ENCODE results near the gene ADORA2B. TPM values are rescaled to one million over a fixed set of nuclear protein-coding genes. Genes with fewer than 3 reads are reported as not detected.
"Not testable (repeated sequence)": the region's sequence is repeated elsewhere in the genome, so short reads cannot be mapped to it uniquely, and the experiment has no call there.

Gene ADORA2B
- polyA plus RNA-seq, 12 donors = 1.9 to 8.4 (median 4.3) TPM; not detected in 2

DNA sequence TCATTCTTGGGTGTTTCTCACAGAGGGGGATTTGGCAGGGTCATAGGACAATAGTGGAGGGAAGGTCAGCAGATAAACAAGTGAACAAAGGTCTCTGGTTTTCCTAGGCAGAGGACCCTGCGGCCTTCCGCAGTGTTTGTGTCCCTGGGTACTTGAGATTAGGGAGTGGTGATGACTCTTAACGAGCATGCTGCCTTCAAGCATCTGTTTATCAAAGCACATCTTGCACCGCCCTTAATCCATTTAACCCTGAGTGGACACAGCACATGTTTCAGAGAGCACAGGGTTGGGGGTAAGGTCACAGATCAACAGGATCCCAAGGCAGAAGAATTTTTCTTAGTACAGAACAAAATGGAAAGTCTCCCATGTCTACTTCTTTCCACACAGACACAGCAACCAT, 34.1 kb downstream of the ADORA2B start:
- not testable (repeated sequence) for DNase-seq

DNA sequence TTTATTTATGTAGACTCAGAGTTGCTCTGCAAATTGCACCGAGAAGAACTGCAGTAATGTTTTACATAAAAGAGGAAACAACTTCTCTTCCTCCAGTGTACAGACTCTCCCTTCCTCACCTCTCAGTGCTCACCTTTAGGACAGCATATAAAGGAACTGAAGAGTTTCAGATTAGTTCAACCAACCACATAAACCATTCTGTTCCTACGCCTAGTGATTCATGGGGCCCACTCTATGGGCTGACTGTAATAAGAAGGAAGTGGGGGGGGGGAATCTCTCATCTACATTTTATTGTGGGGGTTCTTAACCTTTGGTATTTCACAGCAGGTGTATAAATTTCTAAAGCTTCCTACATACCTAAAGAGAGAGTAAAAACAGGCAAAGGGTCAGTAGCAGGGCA, 36.3 kb downstream of the ADORA2B start:
- no peak for DNase-seq

DNA sequence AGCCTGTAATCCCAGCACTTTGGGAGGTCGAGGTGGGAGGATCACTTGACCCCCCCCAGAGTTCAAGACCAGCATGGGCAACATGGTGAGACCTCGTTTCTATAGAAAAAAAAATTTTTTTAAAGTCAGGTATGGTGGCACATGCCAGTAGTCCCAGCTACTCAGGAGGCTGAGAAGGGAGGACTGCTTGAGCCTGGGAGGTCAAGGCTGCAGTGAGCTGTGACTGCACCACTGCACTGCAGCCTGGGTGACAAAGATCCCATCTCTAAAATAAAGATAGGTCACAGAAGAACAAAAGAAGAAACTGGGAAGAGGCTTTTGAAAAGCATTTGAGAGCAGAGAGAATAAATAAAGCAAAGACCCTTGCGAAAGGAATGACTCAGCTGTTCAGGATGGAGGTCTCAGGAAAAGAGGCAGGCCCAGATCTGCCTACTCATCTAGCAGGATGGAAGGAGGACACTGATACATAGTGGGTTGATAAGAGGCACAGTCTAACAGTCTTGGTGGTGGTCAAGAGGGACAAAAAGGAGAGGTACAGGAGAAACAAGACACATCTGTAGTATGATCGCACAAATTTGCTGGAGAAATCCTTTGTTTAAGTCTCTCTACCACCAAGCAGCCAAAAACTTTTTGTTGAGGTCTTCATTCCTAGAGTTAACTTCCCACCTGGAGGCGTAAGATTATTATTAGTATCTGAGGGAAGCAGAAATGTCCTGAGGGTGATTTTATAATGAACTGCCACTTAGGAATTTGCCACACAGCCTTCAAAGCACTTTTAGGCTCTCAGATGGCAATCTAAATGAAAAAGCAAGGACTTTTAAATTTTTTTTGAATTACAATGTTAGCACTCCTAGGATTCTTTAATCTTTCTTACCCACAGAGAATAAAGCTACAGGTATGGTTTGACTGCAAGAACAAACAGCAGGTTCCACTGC, 37.0 kb downstream of the ADORA2B start:
- DNase-seq = no peak

DNA sequence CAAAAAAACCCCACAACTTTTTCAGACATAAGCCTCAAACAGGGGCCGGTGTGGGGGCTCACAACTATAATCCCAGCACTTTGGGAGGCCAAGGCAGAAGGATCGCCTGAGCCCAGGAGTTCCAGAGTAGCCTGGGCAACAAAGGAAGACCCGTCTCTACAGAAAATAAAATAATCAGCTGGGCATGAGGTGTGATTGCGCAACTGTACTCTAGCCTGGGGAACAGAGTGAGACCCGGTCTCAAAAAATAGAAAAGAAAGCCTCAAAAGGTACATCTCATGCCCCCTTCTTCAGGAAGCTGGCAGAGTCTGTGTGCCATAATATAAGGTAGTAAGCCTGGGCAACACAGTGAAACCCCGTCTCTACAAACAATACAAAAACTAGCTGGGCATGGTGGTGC, 51.4 kb downstream of the ADORA2B start:
- DNase-seq = no peak

DNA sequence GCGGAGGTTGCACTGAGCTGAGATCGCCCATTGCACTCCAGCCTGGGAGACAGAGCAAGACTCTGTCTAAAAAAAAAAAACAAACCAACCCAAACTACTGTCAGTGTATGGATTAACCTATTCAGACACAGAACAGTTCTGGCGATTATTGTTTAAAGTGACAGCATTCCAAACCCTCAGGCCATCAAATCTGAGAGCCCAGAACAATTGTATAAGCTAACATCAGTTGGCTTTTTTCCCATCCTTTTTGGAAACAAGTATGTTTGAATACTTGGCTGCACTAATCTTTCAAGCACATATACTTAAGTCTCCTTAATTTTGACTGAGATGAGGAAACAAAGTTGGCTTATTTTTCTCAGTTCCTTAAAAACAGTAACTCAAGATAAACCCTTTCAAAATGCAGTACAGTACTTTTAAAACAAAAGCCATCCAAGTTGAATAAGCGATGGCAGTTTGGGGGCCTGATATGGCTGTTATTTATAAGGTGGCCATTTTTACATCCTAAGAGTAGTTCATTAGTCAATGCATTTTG, 53.2 kb downstream of the ADORA2B start:
- no peak for DNase-seq

DNA sequence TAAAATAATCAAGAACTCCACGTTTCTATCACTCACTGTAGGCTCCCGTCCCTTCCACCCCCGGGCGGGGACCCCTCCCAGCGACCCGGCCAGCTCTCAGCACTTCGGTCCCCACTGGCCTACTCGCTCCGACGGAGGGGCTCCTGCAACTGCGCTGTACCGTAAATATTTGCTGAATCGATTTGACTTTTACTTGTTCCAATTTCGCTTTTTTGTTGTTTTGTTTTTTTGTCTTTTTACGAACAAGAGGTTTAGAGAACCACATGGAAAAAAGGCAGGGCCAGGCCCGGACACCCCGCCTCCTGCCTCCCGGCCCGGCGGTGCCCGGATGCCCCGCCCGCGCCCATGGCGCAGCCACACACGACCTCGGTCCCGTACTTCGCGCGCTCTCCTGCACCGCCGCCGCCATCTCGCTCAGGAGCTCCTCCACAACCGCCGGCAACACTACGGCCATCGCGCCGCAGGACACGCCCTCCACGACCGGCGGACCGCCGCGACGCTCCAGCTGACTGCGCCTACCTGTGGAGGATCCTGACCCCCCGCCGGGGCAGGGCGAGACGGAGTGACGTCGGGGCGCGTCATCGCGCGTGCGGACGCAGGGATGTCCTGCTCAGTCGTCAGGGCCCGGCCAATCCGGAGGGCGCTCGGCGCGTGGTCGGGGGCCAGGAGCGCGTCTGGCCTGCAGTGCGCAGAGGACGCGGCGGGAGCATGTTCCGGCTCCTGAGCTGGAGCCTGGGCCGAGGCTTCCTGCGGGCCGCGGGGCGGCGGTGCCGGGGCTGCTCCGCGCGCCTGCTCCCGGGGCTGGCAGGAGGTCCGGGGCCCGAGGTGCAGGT, 54.4 kb downstream of the ADORA2B start, which contains the start of the genes TTC19 and ZSWIM7:
Gene TTC19 (plus strand): TSS at position 684 of the 833 bp plus-strand sequence. CDS start 25 bp downstream, at position 709.
Gene ZSWIM7 (minus strand): TSS at position 564 of the 833 bp plus-strand sequence. CDS start 110 bp downstream, at position 454.
- DNase-seq = peak; percentile 96

DNA sequence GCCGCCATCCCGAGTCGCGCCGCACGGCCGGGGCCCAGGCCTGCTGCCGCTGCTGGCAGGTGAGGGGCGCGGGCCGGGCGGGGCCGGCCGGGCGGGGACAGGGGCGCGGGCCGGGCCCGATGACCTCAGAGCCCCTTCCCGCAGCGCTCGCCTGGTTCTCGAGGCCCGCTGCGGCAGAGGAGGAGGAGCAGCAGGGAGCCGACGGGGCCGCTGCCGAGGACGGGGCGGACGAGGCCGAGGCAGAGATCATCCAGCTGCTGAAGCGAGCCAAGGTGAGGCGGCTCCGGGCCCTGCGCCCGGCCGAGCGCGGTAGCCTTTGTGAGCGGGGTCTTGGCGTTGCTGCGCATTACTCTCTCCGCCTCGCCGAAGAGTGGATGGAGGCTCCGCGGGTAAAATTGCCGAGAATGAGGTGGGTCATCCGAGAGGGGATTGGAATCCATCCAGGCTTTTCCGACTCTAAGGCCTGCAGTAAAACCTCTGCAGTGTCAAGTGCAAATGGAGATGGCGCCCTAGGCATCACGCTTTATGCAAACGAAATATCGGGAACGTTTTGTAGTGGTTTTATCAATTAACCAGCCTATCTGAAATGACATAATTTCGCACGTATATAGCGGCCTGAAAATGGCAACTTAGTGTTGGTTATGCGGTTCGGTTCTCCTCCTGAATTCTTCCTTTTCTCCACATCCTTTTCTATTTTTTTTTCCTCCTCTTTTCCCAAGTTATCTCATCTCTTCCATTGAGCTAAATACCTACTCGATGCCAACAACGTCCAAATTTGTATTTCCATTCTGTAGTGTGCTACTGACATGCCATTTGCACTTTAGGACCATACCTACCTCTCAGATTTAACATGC, 55.3 kb downstream of the ADORA2B start:
- peak; percentile 59 for DNase-seq

DNA sequence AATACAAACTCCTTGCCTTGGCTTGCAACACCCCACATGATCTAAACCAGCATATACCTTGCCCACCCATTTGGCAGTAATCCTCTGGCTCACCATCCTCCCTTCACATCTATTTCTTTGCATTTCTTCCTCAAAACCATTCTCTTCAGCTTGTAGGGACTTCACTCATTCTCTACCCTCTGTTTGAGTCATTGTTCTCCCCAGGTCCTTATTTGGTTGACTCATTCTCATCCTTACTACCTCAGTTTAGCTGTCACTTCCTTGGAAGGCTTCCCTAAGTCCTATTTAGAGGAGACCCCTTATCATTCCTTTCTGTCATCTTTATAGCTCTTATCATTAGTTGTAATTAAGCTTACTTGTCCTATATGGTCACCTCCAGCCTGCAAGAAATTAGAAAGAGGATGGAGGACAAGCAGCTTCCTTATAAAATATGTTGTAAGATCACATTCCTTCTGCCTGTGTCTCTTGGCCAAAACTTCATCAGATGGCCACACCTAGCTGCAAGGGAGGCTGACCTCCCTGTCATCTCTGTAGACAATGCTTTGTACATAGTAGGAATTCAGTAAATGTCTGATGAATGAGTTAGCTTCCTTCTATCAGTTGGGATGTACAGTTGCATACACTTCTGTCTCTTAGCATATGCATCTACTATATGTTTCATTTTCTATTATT, 56.4 kb downstream of the ADORA2B start:
- DNase-seq = no peak

DNA sequence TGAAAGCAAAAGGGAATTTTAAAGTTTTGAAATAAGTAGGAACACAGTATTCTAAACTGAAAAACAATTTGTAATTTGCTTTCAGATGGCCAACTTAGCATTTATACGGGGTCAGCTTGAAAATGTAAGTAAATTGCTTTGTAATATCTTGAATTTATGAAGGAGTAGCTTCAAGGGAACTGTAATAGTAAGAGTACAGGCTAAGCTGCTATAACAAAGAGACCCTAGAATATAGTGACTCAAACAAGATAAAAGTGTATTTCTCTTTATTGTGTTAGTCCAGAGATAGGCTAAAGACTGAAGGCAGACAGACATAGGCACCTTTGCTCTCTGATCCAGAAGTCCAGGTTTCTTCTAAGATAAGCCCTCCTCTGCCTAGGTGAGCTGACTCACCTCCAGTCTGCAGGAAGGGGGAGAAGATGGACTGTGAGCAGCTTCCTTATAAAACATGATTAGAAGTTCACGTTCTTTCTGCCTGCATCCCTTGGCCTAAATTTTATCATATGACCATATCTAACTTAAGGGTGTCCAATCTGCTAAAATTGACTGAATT, 57.9 kb downstream of the ADORA2B start:
- DNase-seq = no peak

DNA sequence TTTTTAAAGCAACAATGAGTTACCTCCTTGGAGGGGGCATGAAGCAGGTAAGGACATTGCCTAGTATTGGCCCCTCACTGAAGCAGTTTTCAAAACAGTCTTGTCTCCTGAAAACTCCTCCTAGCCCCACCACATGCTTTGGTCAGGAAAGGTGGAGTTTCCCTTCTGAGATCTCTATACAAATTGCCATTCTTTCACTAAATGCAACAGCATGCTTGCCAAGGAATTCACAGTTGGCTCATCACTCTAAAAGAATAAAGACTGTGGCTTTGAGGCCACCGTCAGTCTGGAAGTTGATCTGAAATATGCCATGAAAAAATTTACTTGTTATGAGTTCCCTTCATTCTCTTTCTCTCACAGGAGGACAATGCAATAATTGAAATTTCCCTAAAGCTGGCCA, 58.9 kb downstream of the ADORA2B start:
- DNase-seq = no peak

DNA sequence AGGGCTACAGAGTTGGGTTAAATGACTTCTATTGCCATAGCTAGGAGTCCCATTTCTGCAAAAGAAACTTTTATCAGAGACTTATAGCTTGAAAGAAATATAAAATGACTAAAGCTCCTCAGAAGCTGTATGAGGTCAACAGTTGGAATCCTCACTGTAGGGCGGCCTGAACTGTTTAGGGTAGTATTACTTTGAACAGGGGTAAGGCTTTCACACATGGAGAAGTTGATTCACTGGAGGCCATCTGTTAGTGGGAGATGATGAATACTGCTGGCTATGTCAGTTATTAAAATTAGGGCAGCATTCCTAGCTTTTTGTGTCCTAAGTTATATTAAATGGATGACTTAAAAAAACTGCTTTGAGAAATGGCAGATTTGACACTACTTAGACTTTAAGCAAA, 60.7 kb downstream of the ADORA2B start:
- DNase-seq = no peak

DNA sequence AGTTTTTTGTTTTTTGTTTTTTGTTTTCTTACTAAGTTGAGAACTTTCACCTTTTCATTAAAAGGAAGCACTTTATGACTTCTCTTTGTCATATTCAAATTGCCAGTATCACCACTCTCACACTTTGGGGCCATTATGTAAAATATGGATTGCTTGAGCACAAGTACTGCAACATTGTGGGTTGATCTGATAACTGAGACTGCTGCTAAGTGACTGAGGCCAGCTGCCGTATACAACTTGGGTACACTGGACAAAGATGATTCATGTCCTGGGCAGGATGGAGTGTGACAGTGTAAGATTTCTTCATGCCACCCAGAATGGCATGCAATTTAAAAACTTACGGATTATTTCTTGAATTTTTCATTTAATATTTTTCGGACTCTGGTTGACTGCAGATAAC, 62.5 kb downstream of the ADORA2B start:
- no peak for DNase-seq

DNA sequence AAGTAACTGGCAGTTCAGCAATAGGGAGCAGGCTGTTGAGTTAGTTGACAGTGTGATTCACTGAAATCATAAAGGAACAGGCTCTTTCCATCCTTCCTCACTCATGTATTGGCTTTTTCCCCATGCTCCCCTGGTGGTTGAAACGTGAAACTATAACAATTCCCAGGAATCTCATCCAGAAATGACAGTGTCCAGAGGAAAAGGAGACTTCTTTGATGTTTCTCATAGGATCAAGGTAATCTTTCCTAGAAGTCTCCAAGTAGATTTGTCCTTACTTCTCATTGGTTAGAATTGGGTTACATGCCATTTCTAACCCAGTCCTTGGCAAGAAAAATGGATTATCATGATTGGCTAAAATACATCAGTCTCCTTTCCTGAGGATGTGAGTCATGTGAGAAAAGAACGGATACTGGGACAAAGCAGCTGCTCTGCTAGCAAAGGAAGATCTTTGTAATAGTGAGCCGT, 69.0 kb downstream of the ADORA2B start:
- no peak for DNase-seq

DNA sequence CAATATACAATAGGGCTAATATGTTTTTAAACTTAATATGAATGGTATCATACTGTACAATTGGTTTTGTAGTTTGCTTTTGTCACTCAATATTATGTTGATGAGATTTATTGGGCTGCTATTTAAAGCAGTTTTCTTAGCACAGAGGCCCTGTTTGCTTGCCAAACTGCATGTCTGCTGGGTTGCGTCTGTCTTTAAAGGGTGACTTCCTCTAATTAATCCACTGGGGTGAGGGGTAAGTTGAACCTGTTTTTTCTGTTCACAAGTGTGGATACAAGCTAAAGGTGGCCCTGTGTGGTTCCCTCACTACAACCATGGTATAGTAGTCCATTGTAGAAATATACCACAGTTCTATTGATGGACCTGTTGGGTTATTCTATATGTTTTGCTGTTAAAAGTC, 74.4 kb downstream of the ADORA2B start:
- no peak for DNase-seq

DNA sequence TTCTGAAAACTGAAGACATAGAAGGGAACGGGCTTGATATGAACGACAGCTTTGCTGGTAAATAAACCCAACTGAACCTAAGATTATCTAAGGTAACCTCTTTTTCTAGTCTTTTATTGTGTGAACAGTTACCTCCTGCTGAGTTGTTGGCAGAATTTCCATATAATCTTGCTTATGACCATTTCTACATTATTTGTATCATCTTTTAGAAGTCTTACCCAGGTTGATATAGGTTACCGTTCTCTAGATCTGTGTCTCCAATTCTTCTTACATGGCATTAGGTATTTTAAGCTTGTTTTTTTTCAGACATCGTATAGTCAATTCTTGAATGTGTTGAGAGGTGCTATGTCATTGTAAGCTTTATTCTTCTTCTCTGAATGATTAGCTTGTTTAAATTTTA, 79.0 kb downstream of the ADORA2B start:
- no peak for DNase-seq

DNA sequence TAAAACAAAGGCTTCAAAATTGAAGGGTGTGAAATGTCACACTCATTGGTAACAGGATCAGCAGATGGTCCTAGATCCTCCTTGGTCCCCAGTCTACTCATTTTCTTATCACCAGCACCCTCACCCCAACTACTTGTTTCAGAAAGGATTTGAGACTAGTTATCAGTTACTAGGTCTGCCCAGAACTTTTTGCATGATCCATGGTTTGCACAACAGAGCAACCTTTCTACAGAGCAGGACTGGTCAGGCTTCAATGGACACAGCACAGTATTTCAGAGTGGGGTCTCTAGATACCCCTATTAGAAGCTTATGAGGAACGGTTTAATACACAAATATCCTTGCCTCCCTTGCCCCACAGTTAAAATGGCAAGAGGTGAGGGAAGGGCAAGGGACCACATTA, 80.3 kb downstream of the ADORA2B start:
- no peak for DNase-seq

All from muscle of arm (tissue), 12 donors.